ENCODE data around the gene KCNJ10. TPM values are rescaled to one million over a fixed set of nuclear protein-coding genes. Genes with fewer than 3 reads are reported as not detected.

Gene KCNJ10
- total and polyA plus RNA-seq, 5 experiments from 2014 or later: 0.29 TPM; not detected in 4

DNA sequence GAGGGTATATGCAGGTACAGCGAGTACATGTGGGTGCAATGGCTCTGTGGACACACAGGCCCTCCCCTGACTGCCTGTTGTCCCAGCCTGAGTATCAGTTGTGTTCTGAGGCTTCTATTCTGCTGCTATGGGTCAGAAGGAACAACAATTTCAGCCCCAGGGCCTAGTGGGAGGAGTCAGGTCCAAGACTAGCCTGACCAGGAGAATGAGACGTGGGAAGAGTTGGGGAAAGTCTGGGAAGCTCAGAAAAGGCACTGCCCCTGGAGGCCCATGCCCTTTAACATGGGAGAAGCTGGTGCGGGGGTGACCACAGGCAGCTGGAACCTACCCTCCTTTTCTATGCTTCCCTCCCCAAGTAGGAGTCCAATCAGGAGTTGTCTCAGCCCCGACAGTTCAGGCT, 20.8 kb upstream of the KCNJ10 start:
- peak overlapping the region in 1 of 10 donors; percentile 25 for H3K27ac Mint-ChIP-seq

DNA sequence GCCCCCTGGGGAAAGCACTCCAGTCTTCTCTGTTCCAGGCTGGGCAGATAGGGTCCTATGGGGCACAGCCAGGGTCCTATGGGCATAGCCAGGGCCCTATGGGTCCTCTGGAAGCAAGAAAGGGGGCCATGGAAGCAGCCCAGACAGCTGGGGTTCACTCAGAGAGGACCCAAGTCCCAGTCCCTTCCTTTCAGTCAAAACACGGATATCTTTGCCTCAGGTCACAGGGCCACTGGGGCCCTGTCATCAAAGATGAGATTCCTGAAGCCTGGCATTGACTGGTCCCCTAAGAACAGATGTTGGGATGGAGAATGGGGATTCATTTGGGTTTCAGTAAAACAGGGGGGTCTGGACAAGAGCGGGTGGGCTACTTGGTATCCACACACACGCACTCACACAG, 19.9 kb upstream of the KCNJ10 start:
- no peaks in the 10 kb centered on the region for H3K9me3 Mint-ChIP-seq
- H3K4me3 Mint-ChIP-seq: no peak overlapping the region
- peaks cover 18 to 51% (median 29%) of the 10 kb centered on the region in 4 donors for H3K4me1 Mint-ChIP-seq
- DNase-seq (no peak), ATAC-seq (no peak)
- no peak overlapping the region for H3K27ac Mint-ChIP-seq
- no peaks in the 10 kb centered on the region for H3K27me3 Mint-ChIP-seq
- H3K36me3 Mint-ChIP-seq: peaks cover 0 to 64% (median 10%) of the 10 kb centered on the region in 3 donors
- POLR2A ChIA-PET: no interaction called here

More for the DNA sequence above, 20.8 kb upstream of the KCNJ10 start:
- DNase-seq: no peak
- POLR2A ChIA-PET: no interaction called here
- Mint-ChIP-seq H3K36me3 (peaks cover 0 to 60% (median 10%) of the 10 kb centered on the region in 3 donors), H3K4me3 (no peak overlapping the region), H3K27me3 (no peaks in the 10 kb centered on the region), H3K9me3 (no peaks in the 10 kb centered on the region), H3K4me1 (peaks cover 15 to 52% (median 30%) of the 10 kb centered on the region in 4 donors)
- no peak for ATAC-seq

DNA sequence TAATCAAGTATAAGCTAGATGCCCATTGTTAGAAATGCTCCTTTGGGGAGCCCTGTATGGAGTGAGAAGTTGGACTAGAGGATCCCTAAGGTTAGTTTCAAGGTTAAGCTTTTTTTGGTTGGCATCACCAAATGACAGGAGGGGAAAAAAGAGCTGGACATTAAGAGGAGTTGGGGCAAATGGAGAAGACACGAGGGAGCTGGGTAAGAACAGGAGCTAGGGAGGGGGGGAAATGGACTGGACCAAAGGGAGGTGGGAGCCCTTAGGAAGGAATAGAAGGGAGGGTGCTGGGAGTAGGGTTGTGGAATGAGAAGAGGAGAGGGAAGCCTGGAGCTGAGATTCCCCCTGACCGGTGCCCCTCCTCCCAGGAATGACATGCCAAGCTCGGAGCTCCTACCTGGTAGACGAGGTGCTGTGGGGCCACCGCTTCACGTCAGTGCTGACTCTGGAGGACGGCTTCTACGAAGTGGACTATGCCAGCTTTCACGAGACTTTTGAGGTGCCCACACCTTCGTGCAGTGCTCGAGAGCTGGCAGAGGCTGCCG, 17.2 kb upstream of the KCNJ10 start:
- POLR2A ChIA-PET: interaction anchor here (4.1 kb wide), 1 partner anchor 10 kb away, joined by 49 read pairs; the partner anchor contains the start of gene IGSF8
- Mint-ChIP-seq H3K9me3 (no peaks in the 10 kb centered on the region), H3K36me3 (peaks cover 0 to 41% (median 10%) of the 10 kb centered on the region in 3 donors), H3K4me1 (peaks cover 16 to 37% (median 22%) of the 10 kb centered on the region in 4 donors), H3K27ac (peak overlapping the region in 2 of 10 donors; percentile 30 to 44), H3K27me3 (peaks cover 0 to 7% (median 6%) of the 10 kb centered on the region in 5 donors), H3K4me3 (no peak overlapping the region)
- ATAC-seq (no peak), DNase-seq (peak in 1 of 10 donors; percentile 24)

DNA sequence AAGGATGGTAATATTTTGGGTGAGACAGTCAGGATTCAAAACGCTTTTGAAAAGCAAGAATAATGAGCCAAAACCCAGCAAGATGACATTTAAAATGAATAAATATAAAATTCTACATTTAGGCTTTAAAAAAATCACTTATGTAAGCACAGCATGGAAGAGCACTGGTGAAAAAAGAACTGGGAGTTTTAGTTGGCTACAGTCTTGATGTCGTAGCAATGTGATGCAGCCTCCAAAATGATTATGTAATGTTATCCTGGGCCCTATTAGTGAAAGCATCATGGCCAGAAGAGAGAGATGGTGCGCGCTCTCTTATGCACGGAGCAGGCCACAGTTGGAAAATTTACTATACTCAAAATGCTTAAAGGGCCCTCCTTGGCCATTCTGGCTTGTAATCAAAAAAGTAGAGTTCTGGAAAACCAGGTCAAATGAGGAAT, 16.5 kb upstream of the KCNJ10 start:
- Mint-ChIP-seq H3K27me3 (peaks cover 0 to 14% (median 10%) of the 10 kb centered on the region in 5 donors), H3K9me3 (no peaks in the 10 kb centered on the region), H3K4me1 (peaks cover 16 to 37% (median 20%) of the 10 kb centered on the region in 4 donors), H3K36me3 (peaks cover 0 to 37% (median 10%) of the 10 kb centered on the region in 3 donors), H3K4me3 (no peak overlapping the region), H3K27ac (peak overlapping the region in 3 of 10 donors; percentile 27 to 33 (median 28))
- no peak for ATAC-seq
- no peak for DNase-seq
- POLR2A ChIA-PET: interaction anchor here (1.6 to 4.1 kb wide), 2 partner anchors 11 to 176 kb away, joined by 5 to 49 read pairs; partner anchors contain the start of genes DCAF8 and IGSF8

DNA sequence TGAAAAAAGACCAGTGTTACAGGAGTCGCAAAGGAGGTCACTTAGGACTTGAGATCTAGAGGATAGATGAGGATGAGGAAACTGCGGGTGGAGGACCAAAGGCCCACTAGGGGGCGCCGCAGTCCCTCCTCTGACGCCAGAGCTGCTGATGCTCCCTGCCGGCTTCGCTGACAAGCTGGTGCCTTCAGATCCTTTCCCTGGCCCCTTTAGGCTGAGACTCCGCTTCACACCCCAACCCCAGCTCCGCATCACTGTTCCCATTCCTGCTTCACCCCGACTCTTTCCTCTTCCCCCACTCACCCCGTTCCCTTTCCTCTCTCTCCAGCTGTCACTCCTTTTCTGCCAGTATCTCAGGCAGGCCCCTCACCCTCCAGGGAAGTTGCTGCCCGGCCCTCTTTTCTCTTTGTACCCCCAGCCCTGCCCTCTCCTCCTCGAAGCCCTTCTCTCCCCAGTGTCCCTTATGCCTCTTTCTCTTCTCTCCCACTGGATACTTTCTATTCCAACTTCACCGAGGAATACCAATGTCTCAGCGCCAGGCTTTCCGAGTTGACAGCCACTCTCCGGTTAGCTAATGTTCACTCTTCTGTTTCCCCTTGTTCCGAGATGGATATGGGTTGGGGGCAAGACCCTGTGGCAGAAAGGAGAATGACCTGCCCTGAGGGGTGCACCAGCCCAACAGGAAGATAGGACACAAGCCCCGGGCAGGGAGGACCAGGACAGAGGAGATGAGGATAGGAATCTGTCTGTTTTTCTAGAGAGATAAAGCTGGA, 15.9 kb upstream of the KCNJ10 start:
- Mint-ChIP-seq H3K4me3 (peak overlapping the region in 4 of 10 donors; percentile 8 to 46 (median 24)), H3K4me1 (peaks cover 16 to 35% (median 20%) of the 10 kb centered on the region in 4 donors), H3K27me3 (peaks cover 4 to 20% (median 16%) of the 10 kb centered on the region in 5 donors), H3K36me3 (peaks cover 0 to 38% (median 10%) of the 10 kb centered on the region in 3 donors), H3K9me3 (no peaks in the 10 kb centered on the region), H3K27ac (peak overlapping the region in 9 of 10 donors; percentile 10 to 84 (median 81))
- DNase-seq (peak; percentile 63 to 86 (median 78)), ATAC-seq (peak; percentile 58 to 68)
- POLR2A ChIA-PET: interaction anchor here (1.0 to 4.1 kb wide), 4 partner anchors 11 to 177 kb away, joined by 3 to 49 read pairs (median 5); partner anchors contain the start of genes DCAF8 and IGSF8

DNA sequence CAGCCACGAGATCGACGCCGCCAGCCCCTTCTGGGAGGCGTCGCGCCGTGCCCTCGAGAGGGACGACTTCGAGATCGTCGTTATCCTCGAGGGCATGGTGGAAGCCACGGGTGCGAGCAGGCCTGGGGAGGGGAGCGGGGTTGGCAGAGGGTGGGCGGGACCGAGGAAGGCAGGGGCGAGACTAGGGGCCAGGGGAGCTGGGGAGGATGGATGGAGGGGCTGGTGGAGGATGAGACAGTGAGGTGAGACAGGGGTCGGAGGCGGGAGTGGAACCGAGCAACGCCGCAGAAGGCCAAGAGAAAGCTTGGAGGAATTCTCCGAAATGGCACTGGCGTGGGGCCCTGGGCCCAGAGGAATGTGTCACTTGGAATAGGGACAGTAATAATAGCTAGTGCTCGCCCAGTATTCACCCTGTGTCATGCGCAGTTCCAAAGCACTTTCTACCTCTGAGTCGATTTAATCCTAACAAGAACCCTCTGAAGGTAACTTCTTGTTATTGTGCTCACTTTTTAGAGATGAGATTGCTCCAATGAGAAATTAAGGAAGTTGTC, 14.9 kb upstream of the KCNJ10 start:
- POLR2A ChIA-PET: interaction anchor here (1.0 to 4.1 kb wide), 6 partner anchors 12 to 207 kb away, joined by 3 to 49 read pairs (median 5); partner anchors contain the start of genes DCAF8 and IGSF8
- Mint-ChIP-seq H3K9me3 (no peaks in the 10 kb centered on the region), H3K4me1 (peaks cover 16 to 28% (median 19%) of the 10 kb centered on the region in 4 donors), H3K4me3 (peak overlapping the region in 6 of 10 donors; percentile 10 to 80 (median 75)), H3K36me3 (peaks cover 0 to 34% (median 10%) of the 10 kb centered on the region in 3 donors), H3K27me3 (peaks cover 14 to 31% (median 25%) of the 10 kb centered on the region in 5 donors), H3K27ac (peak overlapping the region in 2 of 10 donors; percentile 59 to 80)
- ATAC-seq: no peak
- DNase-seq: peak in 1 of 10 donors; percentile 60

DNA sequence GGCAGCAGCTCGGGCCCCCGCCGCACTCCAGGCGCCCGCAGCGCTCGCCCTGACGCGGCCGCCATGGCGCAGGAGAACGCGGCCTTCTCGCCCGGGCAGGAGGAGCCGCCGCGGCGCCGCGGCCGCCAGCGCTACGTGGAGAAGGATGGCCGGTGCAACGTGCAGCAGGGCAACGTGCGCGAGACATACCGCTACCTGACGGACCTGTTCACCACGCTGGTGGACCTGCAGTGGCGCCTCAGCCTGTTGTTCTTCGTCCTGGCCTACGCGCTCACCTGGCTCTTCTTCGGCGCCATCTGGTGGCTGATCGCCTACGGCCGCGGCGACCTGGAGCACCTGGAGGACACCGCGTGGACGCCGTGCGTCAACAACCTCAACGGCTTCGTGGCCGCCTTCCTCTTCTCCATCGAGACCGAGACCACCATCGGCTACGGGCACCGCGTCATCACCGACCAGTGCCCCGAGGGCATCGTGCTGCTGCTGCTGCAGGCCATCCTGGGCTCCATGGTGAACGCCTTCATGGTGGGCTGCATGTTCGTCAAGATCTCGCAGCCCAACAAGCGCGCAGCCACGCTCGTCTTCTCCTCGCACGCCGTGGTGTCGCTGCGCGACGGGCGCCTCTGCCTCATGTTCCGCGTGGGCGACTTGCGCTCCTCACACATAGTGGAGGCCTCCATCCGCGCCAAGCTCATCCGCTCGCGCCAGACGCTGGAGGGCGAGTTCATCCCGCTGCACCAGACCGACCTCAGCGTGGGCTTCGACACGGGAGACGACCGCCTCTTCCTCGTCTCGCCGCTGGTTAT, 14.2 kb upstream of the KCNJ10 start:
- POLR2A ChIA-PET: interaction anchor here (1.0 to 4.1 kb wide), 5 partner anchors 13 to 207 kb away, joined by 3 to 49 read pairs (median 5); partner anchors contain the start of gene IGSF8
- Mint-ChIP-seq H3K4me1 (peaks cover 15 to 25% (median 18%) of the 10 kb centered on the region in 4 donors), H3K27ac (peak overlapping the region in 4 of 10 donors; percentile 24 to 80 (median 68)), H3K4me3 (peak overlapping the region; percentile 63 to 81 (median 77)), H3K27me3 (peaks cover 18 to 37% (median 32%) of the 10 kb centered on the region in 5 donors), H3K36me3 (peaks cover 0 to 31% (median 10%) of the 10 kb centered on the region in 3 donors), H3K9me3 (no peaks in the 10 kb centered on the region)
- DNase-seq: peak; percentile 62 to 88 (median 71)
- ATAC-seq: peak; percentile 83 to 95

DNA sequence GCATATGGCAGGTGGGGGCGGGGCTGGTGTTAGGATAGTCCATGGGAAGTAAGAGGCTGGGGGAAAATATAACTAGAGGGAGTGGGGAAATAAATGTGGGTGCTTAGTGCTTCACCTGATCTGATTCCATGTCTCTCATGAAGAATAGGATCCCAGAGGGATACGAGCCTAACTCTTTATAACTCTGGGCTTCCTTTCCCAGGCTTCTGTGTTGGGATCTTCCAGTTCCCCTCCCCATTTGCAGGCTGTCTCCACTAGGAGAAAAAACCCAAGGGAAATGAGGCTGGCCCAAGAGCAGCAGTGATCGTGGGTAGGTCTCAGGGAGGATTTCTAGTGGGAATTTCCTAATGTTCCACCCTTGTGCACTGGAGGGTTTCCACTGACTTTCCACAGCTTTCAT, 13.0 kb upstream of the KCNJ10 start:
- no peaks in the 10 kb centered on the region for H3K9me3 Mint-ChIP-seq
- peaks cover 0 to 18% (median 6%) of the 10 kb centered on the region in 3 donors for H3K36me3 Mint-ChIP-seq
- DNase-seq: peak in 1 of 10 donors; percentile 23
- peaks cover 26 to 49% (median 39%) of the 10 kb centered on the region in 5 donors for H3K27me3 Mint-ChIP-seq
- peak overlapping the region; percentile 36 to 75 (median 63) for H3K4me3 Mint-ChIP-seq
- peaks cover 11 to 21% (median 14%) of the 10 kb centered on the region in 4 donors for H3K4me1 Mint-ChIP-seq
- peak overlapping the region in 4 of 10 donors; percentile 22 to 51 (median 41) for H3K27ac Mint-ChIP-seq
- POLR2A ChIA-PET: interaction anchor here (1.1 to 1.5 kb wide), 2 partner anchors 15 to 18 kb away, joined by 3 to 4 read pairs; partner anchors contain the start of gene IGSF8
- no peak for ATAC-seq

DNA sequence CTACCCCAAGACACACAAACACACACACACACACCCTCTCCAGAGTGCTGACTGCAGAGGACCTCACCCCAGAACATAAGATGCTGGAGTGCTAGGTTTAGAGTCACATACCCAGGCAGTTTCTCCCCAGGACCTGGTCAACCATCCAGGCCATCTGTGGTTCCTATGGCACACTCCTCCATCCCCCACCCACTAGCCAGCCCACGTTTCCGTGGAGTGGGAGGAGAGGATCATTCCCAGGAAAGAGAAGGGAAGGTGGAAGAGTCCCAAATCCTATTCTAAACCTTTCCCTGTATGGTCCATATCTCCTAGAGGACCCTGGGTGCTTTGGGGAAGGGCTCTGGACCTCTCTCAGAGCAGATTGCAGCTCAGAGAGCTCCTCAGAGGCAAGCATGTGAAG, 12.5 kb upstream of the KCNJ10 start:
- DNase-seq (no peak), ATAC-seq (no peak)
- POLR2A ChIA-PET: interaction anchor here (1.1 to 1.5 kb wide), 2 partner anchors 13 to 18 kb away, joined by 3 to 4 read pairs; no protein-coding TSS in a partner anchor
- Mint-ChIP-seq H3K4me1 (peaks cover 11 to 21% (median 14%) of the 10 kb centered on the region in 4 donors), H3K27ac (peak overlapping the region in 2 of 10 donors; percentile 22 to 45), H3K27me3 (peaks cover 28 to 53% (median 41%) of the 10 kb centered on the region in 5 donors), H3K9me3 (no peaks in the 10 kb centered on the region), H3K36me3 (peaks cover 0 to 16% (median 6%) of the 10 kb centered on the region in 3 donors), H3K4me3 (peak overlapping the region in 5 of 10 donors; percentile 41 to 70 (median 50))

DNA sequence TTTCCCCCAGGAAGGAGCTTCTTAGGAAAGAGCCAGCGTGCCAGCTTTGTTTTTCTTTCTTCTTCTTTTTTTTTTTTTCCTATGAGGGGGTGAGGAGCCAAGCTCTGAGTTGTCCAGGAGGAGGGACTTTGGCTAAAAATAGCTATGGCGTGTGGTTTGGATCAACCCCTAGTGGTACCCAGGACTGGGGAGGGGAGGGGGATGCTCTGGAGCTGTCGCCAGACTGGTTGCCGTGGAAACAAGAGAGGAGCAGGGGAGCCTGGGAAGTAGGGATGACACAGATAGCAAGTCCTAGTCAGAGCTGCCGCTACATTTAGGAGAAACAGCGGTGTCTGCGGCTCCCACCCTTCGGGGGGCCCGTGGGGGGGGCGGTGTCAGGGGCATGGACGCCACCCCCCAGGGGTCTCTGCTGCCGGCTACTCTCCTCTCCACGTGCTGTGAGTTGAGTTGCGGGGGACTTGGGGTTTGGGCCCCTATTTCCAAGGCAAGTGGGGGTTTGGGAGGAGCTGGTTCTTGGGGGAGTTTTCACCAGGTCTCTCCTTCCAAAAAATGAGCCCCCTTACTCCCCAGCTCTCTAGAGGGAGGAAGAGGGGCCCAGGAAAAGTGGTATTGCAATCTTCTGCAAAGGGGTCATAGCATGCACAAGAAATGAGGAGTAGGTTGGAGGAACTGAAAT, 11.4 kb upstream of the KCNJ10 start, which contains the start of gene KCNJ9:
TSS of gene KCNJ9 (plus strand) at position 278 of the 676 bp plus-strand sequence. CDS start 2,493 bp downstream, outside the sequence.
- H3K27ac Mint-ChIP-seq: peak within 1 kb of the TSS in 3 of 10 donors; percentile 45 to 73 (median 56)
- H3K36me3 Mint-ChIP-seq: peaks cover 0 to 6% (median 0%) of the 10 kb centered on the region in 3 donors
- peaks cover 11 to 21% (median 14%) of the 10 kb centered on the region in 4 donors for H3K4me1 Mint-ChIP-seq
- peaks cover 33 to 61% (median 47%) of the 10 kb centered on the region in 5 donors for H3K27me3 Mint-ChIP-seq
- H3K9me3 Mint-ChIP-seq: no peaks in the 10 kb centered on the region
- DNase-seq: peak in 1 of 10 donors; percentile 58
- H3K4me3 Mint-ChIP-seq: peak within 1 kb of the TSS in 3 of 10 donors; percentile 15 to 49 (median 47)
- no peak for ATAC-seq
- POLR2A ChIA-PET: interaction anchor here (0.6 to 1.1 kb wide), 2 partner anchors 14 to 626 kb away, joined by 3 to 4 read pairs; no protein-coding TSS in a partner anchor
